HEK293T (cell line): ENCODE measurements around the gene SUGP1.
"Not testable (repeated sequence)": the region's sequence is repeated elsewhere in the genome, so short reads cannot be mapped to it uniquely, and the experiment has no call there.

ENCODE experiments used
- ARNT ChIP-seq: fragments of 450-650 bp; IDR thresholded peaks from 2 replicates; pipeline ENCODE4 v1.6.1; 2017; ENCODE audit warnings: mild to moderate bottlenecking
- BHLHE40 ChIP-seq: fragments of 450-650 bp; IDR thresholded peaks from 2 replicates; pipeline ENCODE4 v1.6.1; 2016; ENCODE audit warnings: mild to moderate bottlenecking, moderate library complexity, borderline replicate concordance
- CTBP1 ChIP-seq: fragments of 450-650 bp; IDR thresholded peaks from 2 replicates; pipeline ENCODE4 v1.6.1; 2016; ENCODE audit warnings: borderline replicate concordance
- ELF4 ChIP-seq: fragments of 450-650 bp; IDR thresholded peaks from 2 replicates; pipeline ENCODE4 v1.6.1; 2017; ENCODE audit warnings: antibody characterized with exemption
- FOXA1 ChIP-seq: fragments of 450-650 bp; IDR thresholded peaks from 2 replicates; pipeline ENCODE4 v1.6.1; 2016; ENCODE audit warnings: mild to moderate bottlenecking
- FOXK2 ChIP-seq: fragments of 450-650 bp; IDR thresholded peaks from 2 replicates; pipeline ENCODE4 v1.6.1; 2016; ENCODE audit warnings: mild to moderate bottlenecking
- FOXM1 ChIP-seq: fragments of 450-650 bp; IDR thresholded peaks from 2 replicates; pipeline ENCODE4 v1.6.1; 2017; ENCODE audit warnings: mild to moderate bottlenecking, borderline replicate concordance
- HDGF ChIP-seq: fragments of 450-650 bp; IDR thresholded peaks from 2 replicates; pipeline ENCODE4 v1.6.1; 2017; ENCODE audit warnings: antibody characterized with exemption, borderline replicate concordance
- L3MBTL2 ChIP-seq: fragments of 450-650 bp; conservative IDR thresholded peaks from 2 replicates; pipeline ENCODE4 v1.6.1; 2016; ENCODE audit warnings: mild to moderate bottlenecking
- SP1 ChIP-seq: fragments of 450-650 bp; IDR thresholded peaks from 2 replicates; pipeline ENCODE4 v1.6.1; 2017
- SUZ12 ChIP-seq: fragments of 450-650 bp; IDR thresholded peaks from 2 replicates; pipeline ENCODE4 v1.6.1; 2016; ENCODE audit warnings: mild to moderate bottlenecking
- TARDBP ChIP-seq: fragments of 450-650 bp; IDR thresholded peaks from 2 replicates; pipeline ENCODE4 v1.6.1; 2016
- TF ChIP-seq, protein P1 (sequence below): fragments of 450-650 bp; IDR thresholded peaks from 2 replicates; pipeline ENCODE4 v1.6.1; 2016

DNA sequence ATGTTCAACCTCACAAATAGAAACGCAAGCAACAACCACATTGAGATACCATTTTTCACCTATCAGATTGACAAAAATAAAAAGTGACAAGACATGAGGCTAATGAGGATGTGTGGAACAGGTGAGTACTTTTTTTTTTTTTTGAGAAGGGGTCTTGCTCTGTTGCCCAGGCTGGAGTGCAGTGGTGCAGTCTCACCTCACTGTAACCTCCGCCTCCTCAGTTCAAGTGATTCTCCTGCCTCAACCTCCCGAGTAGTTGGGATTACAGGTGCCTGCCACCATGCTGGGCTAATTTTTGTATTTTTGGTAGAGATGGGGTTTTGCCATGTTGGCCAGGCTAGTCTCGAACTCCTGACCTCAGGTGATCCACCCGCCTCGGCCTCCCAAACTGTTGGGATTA is 66.9 kb downstream of the SUGP1 start:
- not testable (repeated sequence) for TF ChIP-seq FOXA1, FOXM1, ARNT, FOXK2, L3MBTL2, TARDBP, BHLHE40, ELF4, SUZ12, HDGF, SP1, CTBP1
- TF ChIP-seq, protein P1, sequence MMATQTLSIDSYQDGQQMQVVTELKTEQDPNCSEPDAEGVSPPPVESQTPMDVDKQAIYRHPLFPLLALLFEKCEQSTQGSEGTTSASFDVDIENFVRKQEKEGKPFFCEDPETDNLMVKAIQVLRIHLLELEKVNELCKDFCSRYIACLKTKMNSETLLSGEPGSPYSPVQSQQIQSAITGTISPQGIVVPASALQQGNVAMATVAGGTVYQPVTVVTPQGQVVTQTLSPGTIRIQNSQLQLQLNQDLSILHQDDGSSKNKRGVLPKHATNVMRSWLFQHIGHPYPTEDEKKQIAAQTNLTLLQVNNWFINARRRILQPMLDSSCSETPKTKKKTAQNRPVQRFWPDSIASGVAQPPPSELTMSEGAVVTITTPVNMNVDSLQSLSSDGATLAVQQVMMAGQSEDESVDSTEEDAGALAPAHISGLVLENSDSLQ, result not testable (repeated sequence)
